Lower lobe of right lung (tissue), 2 donors: ENCODE data around the gene SLC26A5. TPM values are rescaled to one million over a fixed set of nuclear protein-coding genes. Genes with fewer than 3 reads are reported as not detected.

Experiments
- ATAC-seq, 2 donors: fragments of 200-7000 bp; cut with Tn5 transposase; one replicate each; pipeline ENCODE4 v1.9.1; 2020 to 2022; ENCODE audit warnings: mild to moderate bottlenecking in 2 of 2, moderate library complexity in 2 of 2
- DNase-seq: peaks from one replicate; pipeline ENCODE4 v3.0.0-alpha.2; 2020
- H3K27ac ChIP-seq: fragments of 200-600 bp; one replicate; pipeline ENCODE4 v1.8.0; 2022
- H3K27me3 ChIP-seq: fragments of 200-600 bp; one replicate; pipeline ENCODE4 v1.8.0; 2022; ENCODE audit warnings: low read depth
- H3K36me3 ChIP-seq: fragments of 200-600 bp; one replicate; pipeline ENCODE4 v1.8.0; 2022; ENCODE audit warnings: mild to moderate bottlenecking
- H3K4me1 ChIP-seq: fragments of 200-600 bp; one replicate; pipeline ENCODE4 v1.8.0; 2022
- H3K4me3 ChIP-seq: fragments of 200-600 bp; one replicate; pipeline ENCODE4 v1.8.0; 2022; ENCODE audit warnings: mild to moderate bottlenecking
- H3K9me3 ChIP-seq: fragments of 200-600 bp; one replicate; pipeline ENCODE4 v1.8.0; 2022
- CTCF ChIP-seq: fragments of 200-600 bp; IDR thresholded peaks from one replicate; pipeline ENCODE4 v1.8.0; 2022; ENCODE audit warnings: antibody characterized with exemption, mild to moderate bottlenecking
- intact Hi-C: fragments of 100-400 bp; cut with DNase I; formaldehyde crosslinking; loops from one replicate; pipeline ENCODE4 v1.11.0; 2022
- total RNA-seq: library from RNA; stranded (reverse); fragmentation: NEBNext Ultra II Directional; extraction: Animal tissue kit (Norgen Biotek cat#: 25700); gene quantifications from one replicate; pipeline ENCODE4 v1.2.1, GENCODE V29; 2021
- donor health status: DM: no; HTN: yes; CAD: no; lungs with severe emphysema.

The SLC26A5 gene
- total RNA-seq, 1 donor from 2014 or later = 1.8 TPM

GRCh38 chr7:103348452-103348851 is 97.6 kb downstream of the SLC26A5 start:
- peaks cover 25% of the 10 kb centered on the region for H3K36me3 ChIP-seq
- TF ChIP-seq CTCF = no peak
- H3K4me3 ChIP-seq = peak overlapping the region; percentile 99
- intact Hi-C loops = no loop called here
- H3K27me3 ChIP-seq = no peaks in the 10 kb centered on the region
- H3K9me3 ChIP-seq = no peaks in the 10 kb centered on the region
- DNase-seq (no peak), ATAC-seq (no peak)
- H3K27ac ChIP-seq = peak overlapping the region; percentile 95
- peaks cover 49% of the 10 kb centered on the region for H3K4me1 ChIP-seq

- Histone ChIP-seq H3K9me3 (no peaks in the 10 kb centered on the region), H3K27ac (peak within 1 kb of the TSS; percentile 95), H3K4me3 (peak within 1 kb of the TSS; percentile 99), H3K4me1 (peaks cover 56% of the 10 kb centered on the region), H3K27me3 (no peaks in the 10 kb centered on the region), H3K36me3 (peaks cover 18% of the 10 kb centered on the region)
- intact Hi-C loops = no loop called here
- ATAC-seq (peak; percentile 90 to 91), DNase-seq (peak; percentile 73)
- no peak for TF ChIP-seq CTCF
Observed at GRCh38 chr7:103347507-103348267, 98.3 kb downstream of the SLC26A5 start, which contains the start of gene PSMC2. Gene PSMC2, plus strand, starts transcription at chr7:103347643. Its CDS starts 69 bp downstream, at chr7:103347712.

- no peaks in the 10 kb centered on the region for H3K27me3 ChIP-seq
- no peak for TF ChIP-seq CTCF
- ATAC-seq (no peak), DNase-seq (no peak)
- peaks cover 16% of the 10 kb centered on the region for H3K36me3 ChIP-seq
- H3K27ac ChIP-seq = no peak overlapping the region
- H3K4me3 ChIP-seq = no peak overlapping the region
- H3K4me1 ChIP-seq = peaks cover 66% of the 10 kb centered on the region
- intact Hi-C loops = no loop called here
- no peaks in the 10 kb centered on the region for H3K9me3 ChIP-seq
Observed at GRCh38 chr7:103346396-103346795, 99.6 kb downstream of the SLC26A5 start.

- ATAC-seq = peak; percentile 96 to 97
- Histone ChIP-seq H3K36me3 (peaks cover 26% of the 10 kb centered on the region), H3K27ac (peak within 1 kb of the TSS; percentile 91), H3K4me1 (peaks cover 49% of the 10 kb centered on the region), H3K4me3 (peak within 1 kb of the TSS; percentile 90), H3K9me3 (no peaks in the 10 kb centered on the region), H3K27me3 (no peaks in the 10 kb centered on the region)
- intact Hi-C loops = no loop called here
- no peak for TF ChIP-seq CTCF
- peak; percentile 91 for DNase-seq
Observed at GRCh38 chr7:103344453-103345149, 101.4 kb downstream of the SLC26A5 start, which contains the start of gene DNAJC2. Gene DNAJC2, minus strand, starts transcription at chr7:103344767. Its CDS starts 145 bp downstream, at chr7:103344622.

GRCh38 chr7:103343758-103344452 is 102.1 kb downstream of the SLC26A5 start:
- Histone ChIP-seq H3K4me3 (peak overlapping the region; percentile 90), H3K4me1 (peaks cover 42% of the 10 kb centered on the region), H3K9me3 (no peaks in the 10 kb centered on the region), H3K27ac (peak overlapping the region; percentile 91), H3K36me3 (peaks cover 33% of the 10 kb centered on the region), H3K27me3 (no peaks in the 10 kb centered on the region)
- ATAC-seq (peak in 1 of 2 donors; percentile 64), DNase-seq (peak; percentile 52)
- intact Hi-C loops = no loop called here
- TF ChIP-seq CTCF = no peak
